GM18505 (cell line): ENCODE results near the gene MSI2.

Experiments
- ATAC-seq: cut with Tn5 transposase; IDR thresholded peaks from one replicate; pipeline ENCODE4 v1.9.1; 2021; ENCODE audit not compliant: unreplicated experiment
- POLR2A ChIP-seq: IDR thresholded peaks from 4 replicates; pipeline ENCODE4 v1.6.1; 2011; ENCODE audit warnings: borderline replicate concordance; ENCODE audit not compliant: insufficient read depth, insufficient read length; ENCODE audit errors: extremely low read depth

Gene MSI2

DNA sequence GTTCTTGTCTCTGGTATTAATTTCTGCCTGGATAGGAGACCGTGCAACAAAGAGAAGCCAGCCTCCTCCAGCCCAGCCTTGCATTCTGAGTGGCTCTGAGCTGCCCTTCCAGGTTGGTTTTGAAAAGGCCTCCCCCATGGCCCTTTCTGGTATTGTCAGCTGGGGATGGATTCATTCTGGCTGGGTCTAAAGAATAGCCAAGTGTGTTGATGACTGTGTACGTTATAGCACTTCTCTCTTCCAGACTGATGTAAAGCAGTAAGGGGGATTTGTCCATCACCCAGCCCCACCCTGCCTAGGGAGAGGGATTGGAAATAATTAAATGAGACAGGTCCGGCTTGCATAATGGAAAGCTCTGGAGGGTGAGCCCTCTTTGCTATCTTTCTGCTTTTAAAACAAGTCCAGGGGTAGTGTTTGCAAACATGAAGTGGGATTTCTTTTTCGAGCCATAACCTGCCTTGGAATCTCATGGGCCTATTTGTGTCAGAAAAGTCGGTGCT is 146.4 kb downstream of the MSI2 start:
- no peak for TF ChIP-seq POLR2A

DNA sequence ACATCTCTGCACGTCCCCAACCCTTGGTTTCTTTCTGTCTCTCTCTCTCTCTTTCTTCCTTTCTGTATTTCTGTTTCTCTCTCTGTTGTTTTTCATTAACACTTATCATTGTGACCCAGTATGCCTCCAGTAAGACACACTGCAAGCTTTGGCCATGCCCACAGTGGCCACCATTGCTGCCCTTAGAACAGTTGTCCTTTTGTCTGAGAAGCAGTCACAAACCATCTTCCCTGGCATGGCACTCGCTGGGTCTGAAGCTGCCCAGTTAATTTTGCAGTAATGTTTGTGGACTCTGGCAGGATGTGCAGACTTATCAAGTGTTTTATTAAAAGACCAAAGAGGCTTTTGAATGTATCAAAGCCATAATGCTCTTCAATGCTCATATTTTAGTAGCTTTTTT is 146.9 kb downstream of the MSI2 start:
- TF ChIP-seq POLR2A, result no peak
- no peak for ATAC-seq

More for the DNA sequence above, 146.4 kb downstream of the MSI2 start:
- ATAC-seq, result no peak

GRCh38 chr17:57404073-57404472 is 147.8 kb downstream of the MSI2 start:
- ATAC-seq, result no peak
- no peak for TF ChIP-seq POLR2A

DNA sequence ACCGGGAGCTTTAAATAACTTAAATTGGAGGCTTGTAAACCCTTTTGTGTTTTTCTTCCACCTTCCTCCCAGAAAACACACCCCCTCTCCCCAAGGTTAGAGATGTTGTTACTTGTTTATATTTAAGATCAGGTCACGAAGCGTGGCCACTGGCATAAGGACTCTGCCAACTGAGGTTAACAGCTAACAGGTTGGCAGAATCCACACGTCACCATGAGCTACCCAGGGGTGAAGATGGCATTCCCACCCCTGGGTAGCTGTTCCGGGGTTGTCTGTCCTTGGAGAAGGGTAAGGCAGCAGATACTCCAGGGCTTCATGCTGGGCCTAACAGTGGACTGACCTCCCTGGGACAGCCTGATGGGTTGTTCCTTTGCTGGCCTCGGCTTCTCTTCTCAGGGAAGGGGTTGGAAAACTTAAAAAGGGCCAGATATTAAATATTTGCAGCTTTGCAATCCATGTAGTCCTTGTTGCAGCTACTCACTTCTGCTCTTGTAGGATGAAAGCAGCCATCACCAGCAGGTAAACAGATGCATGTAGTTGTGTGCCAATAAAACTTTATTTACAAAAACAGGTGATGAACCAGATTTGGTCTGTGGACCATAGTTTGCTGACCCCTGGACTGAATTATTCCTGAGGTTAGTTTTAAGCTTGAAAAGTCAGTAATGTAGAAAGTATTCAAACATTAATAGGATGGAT is 148.6 kb downstream of the MSI2 start:
- ATAC-seq, result no peak
- TF ChIP-seq POLR2A, result no peak

DNA sequence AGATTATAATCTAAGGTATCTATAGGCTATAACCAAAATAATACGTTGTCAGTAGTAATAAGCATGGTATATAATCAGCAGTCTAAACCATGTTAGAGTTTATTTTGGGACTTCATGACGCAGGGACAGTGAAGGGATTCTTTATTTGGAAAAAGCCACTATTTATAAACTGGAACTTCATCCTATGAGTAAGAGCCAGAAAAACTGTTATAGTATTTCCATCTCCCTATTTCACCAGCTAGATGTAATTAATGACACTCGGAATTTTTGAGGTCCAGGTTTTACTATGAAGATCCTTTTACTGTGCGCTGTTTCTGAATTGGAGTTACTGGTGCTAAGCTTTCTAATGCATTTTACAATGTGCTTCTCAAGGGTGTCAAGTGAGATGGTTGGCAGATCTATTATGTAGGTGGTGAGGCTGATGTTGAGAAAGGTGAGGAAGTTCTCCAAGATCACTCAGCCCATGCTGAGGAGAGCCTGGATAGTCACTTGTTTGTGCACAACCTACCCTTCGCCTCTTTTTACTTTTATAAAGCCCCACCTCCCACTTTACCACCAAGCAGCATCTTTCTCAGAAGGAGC is 149.3 kb downstream of the MSI2 start:
- ATAC-seq, result no peak
- TF ChIP-seq POLR2A, result no peak

DNA sequence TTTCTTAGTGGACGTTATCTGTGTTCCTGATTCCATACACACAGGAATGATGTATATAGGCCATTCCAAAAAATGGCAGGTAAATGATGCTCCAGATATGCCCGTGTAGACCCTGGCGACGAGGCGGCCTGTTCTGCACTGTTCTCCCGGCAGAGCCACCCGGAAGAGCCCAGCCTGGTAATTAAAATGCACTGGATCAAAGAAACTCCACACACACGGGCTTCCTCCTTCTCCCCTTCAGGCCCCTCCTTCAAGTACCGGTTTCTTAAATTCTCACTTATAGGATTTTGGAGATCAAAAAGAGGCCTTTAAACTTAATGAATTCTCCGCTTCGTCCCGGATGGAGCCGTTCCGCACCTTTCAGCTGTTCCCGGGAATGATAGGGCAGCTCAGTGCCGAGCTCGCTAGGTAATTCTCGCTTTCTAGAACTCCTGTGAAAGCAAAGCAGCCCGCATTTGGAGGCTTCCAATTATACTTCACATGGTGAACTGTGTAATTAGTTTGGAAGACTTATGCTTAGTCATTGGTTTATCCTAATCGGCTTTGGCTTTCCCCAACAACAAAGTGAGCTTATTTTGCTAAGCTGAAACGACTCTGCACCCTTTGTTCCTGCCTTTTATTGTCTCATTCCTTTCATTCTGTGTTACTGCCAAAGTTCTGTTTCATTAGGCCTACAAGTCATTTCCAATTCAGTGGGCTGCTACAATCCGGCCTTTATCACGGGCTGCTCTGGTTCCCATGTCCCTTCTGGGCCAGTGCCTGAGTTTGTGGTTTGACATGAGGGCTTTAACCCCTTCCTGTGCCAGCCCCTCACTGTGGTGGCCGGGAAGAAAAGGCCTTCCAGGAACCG is 150.0 kb downstream of the MSI2 start:
- no peak for ATAC-seq
- TF ChIP-seq POLR2A, result no peak

DNA sequence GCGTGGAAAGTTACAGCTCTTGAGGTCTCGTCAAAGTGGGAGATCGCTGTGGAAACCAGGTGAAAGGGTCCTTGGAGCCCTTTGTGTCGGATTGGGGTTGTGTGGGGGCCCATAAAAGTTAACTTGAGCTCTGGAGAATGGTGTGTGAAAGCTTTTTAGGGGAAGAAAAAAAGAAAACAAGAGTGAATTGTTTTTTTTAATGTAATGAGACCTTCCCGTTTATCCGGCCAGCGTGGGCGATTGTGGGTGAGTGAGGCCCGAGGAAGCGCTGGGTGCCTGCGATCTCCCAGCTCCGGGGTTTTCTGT is 150.6 kb downstream of the MSI2 start:
- TF ChIP-seq POLR2A, result no peak
- ATAC-seq, result no peak

DNA sequence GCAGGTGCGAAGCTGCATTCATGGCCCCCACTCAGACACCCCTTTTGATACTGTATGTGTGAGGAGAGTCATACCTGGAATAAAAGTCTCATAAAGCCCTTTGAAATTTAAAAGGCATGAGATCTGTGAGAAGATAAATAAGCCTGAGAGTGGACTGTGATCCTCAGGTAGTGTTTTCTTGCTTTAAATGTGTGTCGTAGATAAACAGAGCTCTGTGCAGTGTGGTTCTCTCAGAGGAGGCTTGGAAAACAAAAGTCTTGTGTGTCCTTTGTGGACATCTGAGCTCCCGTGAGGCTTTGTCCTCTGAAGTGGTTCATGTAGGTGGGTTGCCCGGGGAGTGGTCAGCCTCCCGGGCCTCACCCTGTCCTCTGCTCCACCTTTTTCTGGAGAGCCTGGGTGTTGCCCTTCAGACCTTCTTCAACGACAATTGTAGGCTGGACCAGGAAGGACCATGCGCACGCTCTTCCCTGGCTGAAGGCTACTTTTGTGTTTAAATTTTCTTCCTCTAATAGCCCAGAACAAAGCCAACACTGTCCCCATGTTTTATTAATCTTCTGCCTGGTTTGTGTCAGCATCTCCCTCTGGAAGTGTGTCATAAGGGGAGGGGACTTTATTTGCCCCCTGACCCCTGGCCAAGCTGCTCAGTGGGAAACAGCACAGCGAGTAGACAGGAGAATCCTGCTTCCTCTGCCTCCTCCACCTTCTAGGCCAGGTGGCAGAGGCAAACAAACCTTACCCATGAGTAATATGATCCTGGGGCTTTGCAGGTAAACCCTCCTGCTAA is 151.2 kb downstream of the MSI2 start:
- no peak for TF ChIP-seq POLR2A

DNA sequence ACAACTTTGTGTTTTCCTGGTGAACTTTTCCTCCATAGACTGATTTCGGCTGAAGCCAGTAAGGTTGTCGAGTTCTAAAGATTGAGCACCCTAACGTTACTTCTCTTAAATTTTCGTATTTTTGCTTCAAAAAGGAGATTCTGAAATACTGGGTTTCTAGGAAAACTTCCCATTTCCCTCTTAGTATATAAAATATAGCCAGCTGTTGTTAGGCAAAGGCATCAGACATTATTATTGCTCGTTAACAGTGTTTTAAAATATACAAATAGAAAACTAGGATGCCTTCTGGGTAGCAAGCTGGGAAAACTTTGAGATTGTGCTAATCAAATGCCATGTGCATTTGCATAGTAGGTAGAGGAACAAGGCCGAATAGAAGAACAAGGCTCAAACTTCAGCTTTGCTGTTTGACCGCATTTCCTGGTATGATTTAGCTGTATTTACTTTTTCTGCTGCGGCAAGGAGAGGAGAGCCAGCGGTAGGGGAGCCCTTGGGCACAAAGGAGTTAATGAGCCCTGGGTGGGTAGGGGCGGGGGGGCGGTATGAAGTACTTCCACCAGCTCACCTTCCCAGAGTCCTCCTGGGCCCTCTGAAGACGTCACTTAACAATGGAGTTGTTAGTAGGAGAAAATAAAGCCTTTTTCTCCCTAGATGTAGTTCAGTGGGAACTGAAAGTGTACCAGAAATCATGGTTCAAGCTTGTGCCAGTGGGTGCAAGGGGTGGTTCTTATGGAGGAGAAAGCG is 151.9 kb downstream of the MSI2 start:
- ATAC-seq, result peak; percentile 80
- no peak for TF ChIP-seq POLR2A

More for the DNA sequence above, 151.2 kb downstream of the MSI2 start:
- ATAC-seq, result no peak

DNA sequence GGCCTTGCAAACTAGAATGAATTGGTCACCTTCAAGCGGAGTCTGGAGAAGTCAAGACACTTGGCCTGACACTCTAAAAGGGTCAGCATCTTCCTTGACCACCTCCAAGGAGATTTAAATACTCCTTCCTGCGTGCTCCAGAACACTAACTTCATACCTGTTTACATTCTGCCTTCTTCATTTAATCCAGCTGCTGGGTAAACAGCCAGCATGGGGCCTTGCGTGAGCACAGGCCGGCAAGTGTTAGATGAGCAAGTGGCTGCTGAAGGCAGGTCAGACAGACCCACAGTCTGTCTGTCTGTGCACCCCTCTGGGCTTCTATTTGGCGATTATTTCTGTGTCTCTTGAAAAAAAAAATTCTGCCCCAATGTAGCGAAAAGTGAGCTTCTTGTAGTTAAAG is 153.8 kb downstream of the MSI2 start:
- no peak for ATAC-seq
- TF ChIP-seq POLR2A, result no peak

DNA sequence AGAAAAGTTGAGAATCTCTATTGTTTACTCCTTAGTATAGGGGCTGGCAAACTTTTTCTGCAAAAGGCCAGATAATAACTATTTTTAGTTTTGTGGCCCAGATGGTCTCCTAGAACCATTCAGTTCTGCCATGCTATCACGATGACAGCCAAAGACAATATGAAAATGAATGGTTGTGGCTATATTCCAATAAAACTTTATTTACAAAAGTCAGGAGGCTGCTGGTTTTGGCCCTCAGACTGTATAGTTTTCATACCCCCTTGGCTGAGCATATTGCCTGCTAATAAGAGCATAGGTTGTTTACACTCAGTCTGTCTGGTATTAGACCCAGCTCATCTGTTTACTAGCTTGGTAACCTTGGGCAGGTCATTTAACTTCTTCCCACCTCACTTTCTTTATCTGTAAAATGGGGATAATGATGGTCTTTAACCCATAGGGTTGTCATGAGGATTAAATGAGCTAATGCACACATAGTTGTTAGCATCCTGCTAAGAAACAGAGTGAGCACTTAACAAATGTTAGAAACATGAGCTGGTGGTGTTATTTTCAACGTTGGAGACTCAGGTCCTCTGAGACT is 156.3 kb downstream of the MSI2 start:
- ATAC-seq, result no peak
- no peak for TF ChIP-seq POLR2A
